Kidney (tissue), 14 donors: Measurements from ENCODE around the gene THRB. TPM values are rescaled to one million over a fixed set of nuclear protein-coding genes. Genes with fewer than 3 reads are reported as not detected.

ENCODE experiments used
- DNase-seq, 5 donors: peaks; one replicate each; pipeline ENCODE4 v3.0.0-alpha.2; 2013 to 2020
- FAIRE-seq: peaks from 2 replicates; lab custom pipeline; 2012; peaks lifted over from hg19 to GRCh38; lab: Jason Lieb, UNC
- H3K27ac ChIP-seq, 2 donors: one replicate each; pipeline ENCODE4 v1.7.0; 2013; ENCODE audit warnings: low read depth in 2 of 2, low read length in 2 of 2, inconsistent platforms in 1 of 2
- H3K27me3 ChIP-seq: one replicate; pipeline ENCODE4 v1.7.1; 2013; ENCODE audit warnings: low read length, inconsistent platforms; ENCODE audit not compliant: control insufficient read depth, insufficient read depth
- H3K36me3 ChIP-seq, 3 donors: one replicate each; pipeline versions ENCODE4 v1.7.0 to v1.7.1; 2013; ENCODE audit warnings: low read length in 3 of 3, control low read depth in 1 of 3, inconsistent platforms in 1 of 3; ENCODE audit not compliant: insufficient read depth in 3 of 3, control insufficient read depth in 2 of 3
- H3K4me1 ChIP-seq, 3 donors: one replicate each; pipeline versions ENCODE4 v1.7.0 to v1.7.1; 2013; ENCODE audit warnings: low read length in 3 of 3, inconsistent platforms in 1 of 3, low read depth in 1 of 3; ENCODE audit not compliant: control insufficient read depth in 2 of 3, insufficient read depth in 2 of 3
- H3K4me3 ChIP-seq, 3 donors: one replicate each; pipeline versions ENCODE4 v1.7.0 to v1.8.1; 2013; ENCODE audit warnings: low read length in 3 of 3, control low read depth in 1 of 3, inconsistent platforms in 1 of 3
- H3K9ac ChIP-seq, 3 donors: one replicate each; pipeline versions ENCODE4 v1.7.0 to v1.7.1; 2013; ENCODE audit warnings: low read length in 3 of 3, control low read depth in 1 of 3, inconsistent platforms in 1 of 3
- H3K9me3 ChIP-seq, 3 donors: one replicate each; pipeline versions ENCODE4 v1.7.0 to v1.7.1; 2013; ENCODE audit warnings: low read length in 3 of 3, control low read depth in 1 of 3, inconsistent platforms in 1 of 3; ENCODE audit not compliant: control insufficient read depth in 2 of 3, insufficient read depth in 1 of 3
- CTCF ChIP-seq: IDR thresholded peaks from 3 replicates; pipeline ENCODE4 v1.5.1; 2012; ENCODE audit warnings: mild to moderate bottlenecking, moderate library complexity, borderline replicate concordance; ENCODE audit not compliant: insufficient read depth; ENCODE audit errors: extremely low read depth
- intact Hi-C: fragments of 100-400 bp; cut with DNase I; formaldehyde crosslinking; loops from one replicate; pipeline ENCODE4 v1.11.1; 2022
- polyA plus RNA-seq: library from polyadenylated mRNA; stranded (reverse); fragments of 350-450 nt; fragmentation: Illumina TruSeq; extraction: RNeasy Lipid Tissue Mini Kit (QIAGEN cat#74804); gene quantifications from one replicate; pipeline ENCODE4 v1.2.3, GENCODE V29; 2014; ENCODE audit warnings: low read depth, low replicate concordance; ENCODE audit not compliant: insufficient read depth
- total RNA-seq: library from RNA; stranded (reverse); fragmentation: NEBNext Ultra II Directional; extraction: Animal tissue kit (Norgen Biotek cat#: 25700); gene quantifications from one replicate; pipeline ENCODE4 v1.2.1, GENCODE V29; 2021
- donor health status: control.
- donor health status: control.
- donor health status: control.
- donor health status: control.
- donor health status: control.
- donor health status: DM: yes; HTN: yes; CAD: no.
- donor health status: Normal renal cell carcinoma (clear cell type).

THRB gene
- total and polyA plus RNA-seq, 2 donors from 2014 or later: 4.5 to 17.2 TPM

- no peak overlapping the region for H3K9ac ChIP-seq
- no peak overlapping the region for H3K27ac ChIP-seq
- no peak for FAIRE-seq
- intact Hi-C loops: no loop called here
- H3K27me3 ChIP-seq: no peaks in the 10 kb centered on the region
- H3K9me3 ChIP-seq: no peaks in the 10 kb centered on the region
- no peak for TF ChIP-seq CTCF
- H3K4me3 ChIP-seq: no peak overlapping the region
- no peaks in the 10 kb centered on the region for H3K36me3 ChIP-seq
- DNase-seq: no peak
- peaks cover 0 to 11% (median 0%) of the 10 kb centered on the region in 3 donors for H3K4me1 ChIP-seq
Observed at GRCh38 chr3:24382647-24383046, 112.0 kb downstream of the THRB start.

GRCh38 chr3:24379936-24380335 lies 114.7 kb downstream of the THRB start:
- Histone ChIP-seq H3K36me3 (no peaks in the 10 kb centered on the region), H3K9me3 (no peaks in the 10 kb centered on the region), H3K27me3 (no peaks in the 10 kb centered on the region), H3K4me1 (peaks cover 0 to 5% (median 0%) of the 10 kb centered on the region in 3 donors), H3K4me3 (no peak overlapping the region), H3K27ac (no peak overlapping the region), H3K9ac (no peak overlapping the region)
- TF ChIP-seq CTCF: no peak
- DNase-seq (no peak), FAIRE-seq (no peak)
- intact Hi-C loops: no loop called here

- FAIRE-seq: no peak
- no peaks in the 10 kb centered on the region for H3K27me3 ChIP-seq
- intact Hi-C loops: no loop called here
Observed at GRCh38 chr3:24378313-24378712, 116.3 kb downstream of the THRB start.

More at GRCh38 chr3:24378313-24378712, 116.3 kb downstream of the THRB start:
- peaks cover 0 to 16% (median 3%) of the 10 kb centered on the region in 3 donors for H3K4me1 ChIP-seq
- H3K27ac ChIP-seq: no peak overlapping the region
- no peaks in the 10 kb centered on the region for H3K36me3 ChIP-seq
- no peaks in the 10 kb centered on the region for H3K9me3 ChIP-seq
- DNase-seq: no peak
- H3K9ac ChIP-seq: no peak overlapping the region
- no peak overlapping the region for H3K4me3 ChIP-seq
- no peak for TF ChIP-seq CTCF
